Superior temporal gyrus (tissue), 1 donor: ENCODE results near the gene C14orf180.

Source experiments
- DNase-seq: peaks from one replicate; pipeline ENCODE4 v3.0.0-alpha.2; 2016; ENCODE audit errors: extremely low spot score

C14orf180 gene

DNA sequence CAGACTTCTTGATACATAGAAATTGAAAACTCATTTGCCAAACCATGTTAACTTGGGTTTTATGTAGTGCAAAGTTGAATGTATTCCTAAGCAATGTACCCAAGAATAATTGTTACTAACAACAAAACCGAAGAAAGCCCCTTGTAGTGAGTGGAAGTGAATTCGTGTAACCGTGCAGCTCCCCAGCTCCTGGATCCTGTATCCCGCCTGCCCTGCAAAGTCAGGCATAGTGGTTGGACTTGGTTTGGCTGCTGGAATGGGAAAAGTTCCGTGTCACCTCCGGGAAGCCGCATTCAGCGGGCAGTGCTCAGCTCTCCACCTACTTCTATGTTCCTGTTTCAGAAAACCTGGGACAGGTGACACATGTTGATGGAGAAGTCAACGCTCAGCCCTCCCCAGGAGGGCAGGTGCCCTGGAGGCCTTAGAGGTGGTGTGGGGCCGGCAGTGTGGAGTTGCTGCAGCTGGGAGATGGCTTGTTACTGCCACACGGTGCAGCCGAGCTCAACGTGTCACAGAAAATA, 29.2 kb upstream of the C14orf180 start:
- DNase-seq: no peak

- DNase-seq: peak; percentile 17
These were observed 28.5 kb upstream of the C14orf180 start for GRCh38 chr14:104550861-104551728.

DNA sequence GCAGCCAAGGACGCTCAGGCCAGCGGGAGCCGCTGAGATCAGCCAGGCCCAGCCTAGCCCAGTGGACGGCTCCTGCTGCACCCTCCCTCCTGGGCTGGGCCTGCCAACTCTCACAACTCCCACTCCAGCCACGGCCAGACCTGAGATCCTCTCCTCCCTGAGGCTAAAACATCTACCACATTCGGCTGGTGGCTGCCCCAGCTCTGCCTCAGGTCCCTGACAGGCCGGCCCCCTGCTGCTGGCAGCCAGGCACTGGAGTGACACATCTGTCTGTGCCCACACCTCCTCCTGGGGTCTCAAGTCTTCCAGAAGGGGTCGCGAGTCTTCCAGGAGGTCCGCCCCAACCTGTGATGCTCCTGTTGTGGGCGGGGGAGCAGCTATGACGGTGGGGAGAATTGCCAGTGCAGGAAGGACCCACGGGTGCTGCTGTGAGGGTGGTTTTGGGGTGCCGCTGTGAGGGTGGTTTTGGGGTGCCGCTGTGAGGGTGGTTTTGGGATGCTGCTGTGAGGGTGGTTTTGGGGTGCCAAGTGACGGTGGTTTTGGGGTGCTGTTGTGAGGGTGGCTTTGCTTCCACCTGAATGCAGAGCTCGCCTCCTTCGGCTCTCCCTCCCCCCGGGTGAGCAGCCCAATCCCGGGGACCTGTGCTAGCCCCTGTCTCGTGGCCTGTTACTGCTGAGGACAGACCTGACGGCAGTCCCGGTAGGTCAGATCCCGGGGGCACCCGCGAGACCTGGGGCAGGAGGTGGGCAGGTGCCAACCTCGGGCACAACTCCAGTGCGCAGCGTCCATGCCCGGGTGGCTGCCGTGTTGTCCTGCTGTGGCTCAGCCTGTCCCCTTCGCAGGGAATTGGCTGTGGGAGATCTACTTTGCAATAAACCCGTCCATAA, 27.5 kb upstream of the C14orf180 start:
- no peak for DNase-seq

- DNase-seq: no peak
These were observed 26.8 kb upstream of the C14orf180 start for GRCh38 chr14:104552738-104553125.

- DNase-seq: no peak
These were observed 26.1 kb upstream of the C14orf180 start for GRCh38 chr14:104553166-104554087.

DNA sequence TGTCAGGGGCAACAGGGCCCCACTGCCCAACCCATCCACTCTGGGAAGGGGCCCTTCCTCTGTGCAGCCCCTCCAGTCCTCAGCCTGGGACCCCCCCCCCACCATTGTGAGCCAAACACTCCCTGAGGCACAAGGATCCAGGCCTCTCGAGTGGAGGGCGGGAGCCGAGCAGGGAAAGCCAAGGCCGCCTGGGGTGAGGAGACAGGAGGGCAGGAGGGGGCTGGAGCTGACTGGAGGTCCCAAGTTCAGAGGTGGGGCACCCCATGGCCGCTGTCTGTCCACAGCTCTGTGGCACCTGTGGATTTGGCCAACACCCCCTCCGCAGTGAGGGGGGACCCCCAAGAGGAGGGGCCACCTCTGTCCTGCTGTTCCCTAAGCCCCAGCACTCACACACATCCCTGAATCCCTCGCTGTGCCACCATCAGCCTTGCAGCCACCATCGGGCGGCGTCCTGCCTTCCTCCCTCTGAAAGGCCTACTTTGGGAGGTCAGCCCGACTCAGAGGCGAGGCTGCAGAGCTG, 25.4 kb upstream of the C14orf180 start:
- DNase-seq: no peak

DNA sequence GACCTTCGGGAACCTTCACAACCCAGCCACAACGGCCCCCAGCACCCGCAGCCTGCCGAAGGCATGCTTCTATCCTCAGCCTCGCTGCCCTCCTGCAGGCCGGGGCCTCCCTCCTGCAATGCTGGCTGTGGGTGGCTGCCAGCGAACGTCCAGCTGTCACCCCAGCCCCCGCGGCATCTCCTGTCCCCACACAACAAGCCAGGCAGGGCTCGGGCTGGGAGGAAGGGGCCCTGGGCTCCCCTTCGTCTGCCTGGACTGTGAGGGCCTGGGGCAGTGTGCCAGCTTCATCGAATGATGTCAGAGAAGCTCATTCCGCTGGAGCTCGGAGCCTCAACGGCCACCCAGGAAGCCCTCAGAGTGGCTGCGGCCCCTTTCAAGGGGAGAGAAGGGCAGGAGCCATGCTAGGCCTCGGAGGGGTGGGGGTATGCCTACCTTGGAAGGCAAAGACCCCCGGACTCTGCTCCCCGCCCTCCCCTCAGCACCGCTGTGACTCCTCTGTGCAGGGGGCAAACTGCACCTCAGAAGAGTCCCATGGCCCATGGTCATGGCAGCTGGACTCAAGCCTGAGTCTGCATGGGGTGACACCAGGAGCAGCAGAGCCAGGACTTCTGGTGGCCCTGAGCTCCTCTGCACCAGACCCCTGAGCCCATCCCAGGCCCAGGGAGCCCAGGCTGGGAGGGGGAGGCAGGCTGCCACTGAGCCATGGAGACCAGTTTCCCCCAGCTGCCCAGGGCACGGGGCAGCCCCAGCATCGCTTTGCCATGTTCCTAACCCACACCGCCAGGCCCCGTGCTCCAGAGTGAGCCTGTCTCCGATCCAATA, 24.7 kb upstream of the C14orf180 start:
- no peak for DNase-seq

DNA sequence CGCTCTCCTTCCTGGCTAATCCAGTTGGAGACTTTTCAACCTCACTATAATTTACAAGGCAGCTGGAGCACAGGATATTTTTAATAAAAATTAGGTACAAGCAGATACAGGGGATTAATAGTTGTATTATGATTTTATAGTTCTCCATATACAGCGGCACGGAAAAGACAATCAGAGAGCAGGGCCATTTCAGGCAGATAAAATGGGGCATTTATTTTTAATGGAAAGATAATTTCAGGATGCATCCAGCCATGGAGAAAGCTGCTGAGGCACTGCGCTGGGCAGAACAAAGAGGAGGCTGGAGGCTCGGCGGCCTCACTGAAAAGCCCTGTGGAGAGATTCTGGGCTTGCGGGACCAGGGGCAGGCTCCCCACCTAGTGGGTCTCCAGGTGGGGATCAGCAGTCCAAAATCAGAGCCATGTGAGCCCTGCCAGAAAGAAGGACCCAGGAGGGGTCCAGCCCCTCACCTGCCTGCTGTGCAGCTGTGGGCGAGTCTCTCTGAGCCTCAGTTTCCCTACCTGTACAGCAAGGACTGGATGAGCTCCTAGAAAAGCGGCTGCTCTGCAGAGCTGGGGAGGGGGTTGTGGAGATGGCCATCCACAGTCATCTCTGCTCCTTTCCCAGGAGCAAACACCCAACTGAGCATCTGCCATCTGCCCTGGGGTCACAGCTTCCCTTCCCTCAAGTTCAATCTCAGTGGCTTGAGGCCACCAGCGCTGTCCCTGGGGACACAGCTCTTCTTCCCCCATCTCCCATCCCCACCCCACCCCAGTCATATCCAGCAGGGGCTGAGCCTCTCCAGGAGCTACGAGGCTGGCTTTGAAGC, 23.9 kb upstream of the C14orf180 start:
- DNase-seq: no peak

DNA sequence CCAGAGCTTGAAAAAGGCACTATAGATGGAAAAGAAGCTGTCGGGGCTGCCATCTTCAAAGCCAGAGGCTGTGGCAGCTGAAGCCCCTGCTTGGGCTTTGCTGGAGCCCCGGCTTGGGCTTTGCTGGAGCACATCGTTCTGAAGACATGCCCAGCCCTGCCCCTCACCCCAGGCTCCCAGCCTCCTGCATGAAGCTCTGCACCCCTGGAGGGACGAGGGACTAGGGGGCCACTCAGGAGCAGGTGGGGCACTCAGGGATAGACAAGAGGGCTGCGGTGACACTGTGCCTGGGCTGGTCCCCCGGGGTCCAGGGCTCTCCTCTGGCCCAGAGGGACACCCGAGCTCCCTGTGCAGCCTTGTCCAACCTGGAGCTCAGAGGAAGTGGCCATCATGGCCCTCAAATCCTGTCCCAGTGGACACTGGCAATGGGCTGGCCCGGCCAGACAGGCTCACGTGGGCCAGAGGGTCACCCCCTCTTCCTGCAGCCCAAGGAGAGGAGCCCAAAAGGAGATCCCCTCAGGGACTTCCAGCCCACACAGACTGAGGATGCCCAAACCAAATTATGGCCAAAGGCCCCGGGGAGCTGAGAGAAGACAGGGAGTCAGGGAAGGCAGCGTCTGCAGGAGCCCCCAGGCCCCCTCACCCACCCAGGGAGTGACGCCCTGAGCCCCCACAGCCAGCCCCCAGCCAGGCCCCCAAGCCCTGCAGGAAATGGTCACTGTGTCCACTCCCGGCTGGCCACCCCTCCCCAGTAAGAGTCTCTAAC, 23.1 kb upstream of the C14orf180 start:
- DNase-seq: no peak

GRCh38 chr14:104557086-104557485, 22.5 kb upstream of the C14orf180 start:
- DNase-seq: no peak

DNA sequence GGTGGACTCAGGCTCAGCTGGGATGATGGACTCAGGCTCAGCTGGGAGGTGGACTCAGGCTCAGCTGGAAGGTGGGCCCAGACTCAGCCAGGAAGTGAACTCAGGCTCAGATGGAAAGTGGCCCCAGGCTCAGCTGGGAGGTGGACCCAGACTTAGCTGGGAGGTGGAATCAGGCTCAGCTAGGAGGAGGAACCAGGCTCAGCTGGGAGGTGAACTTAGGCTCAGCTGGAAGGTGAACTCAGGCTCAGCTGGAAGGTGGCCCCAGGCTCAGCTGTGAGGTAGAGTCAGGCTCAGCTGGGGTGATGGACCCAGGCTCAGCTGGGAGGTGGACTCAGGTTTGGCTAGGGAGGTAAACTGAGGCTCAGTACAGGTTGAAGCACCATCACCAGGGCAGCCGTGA, 21.8 kb upstream of the C14orf180 start:
- no peak for DNase-seq

DNA sequence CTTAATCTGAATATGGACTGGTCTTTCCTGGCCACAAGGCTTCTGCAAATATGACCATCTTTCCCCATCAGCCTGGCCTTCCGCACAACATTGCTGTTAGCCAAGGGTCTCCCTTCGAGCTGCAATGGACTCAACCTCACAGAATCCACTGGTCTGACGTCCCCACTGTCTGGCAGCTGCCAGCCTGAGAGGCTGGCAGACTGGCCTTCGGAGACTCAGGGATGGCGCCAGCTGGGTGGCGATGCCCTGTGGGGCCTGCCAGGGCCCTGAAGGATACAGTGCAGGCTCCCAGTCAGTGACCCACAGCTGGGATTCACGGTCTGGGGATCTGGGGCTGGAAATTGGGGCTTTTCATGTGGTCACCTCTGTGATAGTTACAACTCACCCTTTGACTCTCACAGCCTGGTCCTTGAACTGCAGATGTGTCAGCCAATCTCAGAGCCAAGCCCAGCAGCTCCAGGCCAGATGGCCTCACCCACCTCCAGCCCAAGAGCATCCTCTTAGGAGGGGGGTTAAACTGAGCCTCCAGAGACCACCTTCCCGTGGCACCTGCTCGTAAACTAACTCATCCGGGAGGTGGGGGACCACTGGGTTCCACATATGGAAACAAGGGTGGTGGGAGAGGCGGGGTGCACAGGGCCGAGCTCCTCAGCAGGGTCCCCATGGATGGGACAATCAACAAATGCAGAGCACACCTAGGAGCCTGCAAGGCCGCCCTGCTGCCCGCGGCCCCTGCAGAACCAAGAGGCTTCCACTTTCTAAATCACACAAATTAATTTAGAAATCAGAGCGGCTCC, 21.1 kb upstream of the C14orf180 start:
- DNase-seq: no peak

GRCh38 chr14:104559028-104559803, 20.3 kb upstream of the C14orf180 start:
- no peak for DNase-seq

DNA sequence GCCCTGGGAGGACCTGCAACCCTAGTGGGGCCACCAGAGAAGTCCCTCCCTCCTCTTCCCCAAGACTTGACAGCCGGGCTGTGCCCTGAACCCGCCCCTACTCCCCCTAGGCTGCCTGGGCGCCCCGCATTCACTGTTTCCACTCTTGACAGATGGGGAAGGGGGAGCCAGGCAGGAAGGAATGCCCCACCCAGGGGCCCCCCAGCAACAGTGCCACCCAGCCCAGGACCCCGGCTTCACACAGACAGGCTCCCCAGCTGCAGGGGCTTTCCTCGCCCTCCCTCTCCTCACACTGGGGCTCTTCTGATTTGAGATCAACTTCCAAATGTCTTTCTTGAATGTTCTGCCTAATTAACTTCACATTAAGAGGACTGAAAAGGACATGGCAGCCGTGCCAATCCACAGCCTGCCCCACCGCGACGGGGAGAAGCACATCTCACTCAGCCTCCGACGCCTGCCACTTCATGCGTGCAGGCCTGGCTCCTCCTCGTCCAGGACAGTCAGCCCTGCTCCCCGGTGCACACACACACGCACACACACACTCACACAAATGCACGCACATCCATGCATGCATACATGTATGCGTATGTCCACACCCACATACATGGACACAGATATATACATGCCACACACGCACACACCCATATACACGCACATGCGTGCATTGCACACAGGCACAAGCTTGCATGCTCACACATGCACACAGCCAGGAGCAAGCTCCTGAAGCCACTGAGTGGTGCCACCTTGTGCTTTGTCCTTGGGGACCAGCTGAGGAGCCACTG, 19.6 kb upstream of the C14orf180 start:
- DNase-seq: no peak

- no peak for DNase-seq
These were observed 19.0 kb upstream of the C14orf180 start for GRCh38 chr14:104560586-104560945.

DNA sequence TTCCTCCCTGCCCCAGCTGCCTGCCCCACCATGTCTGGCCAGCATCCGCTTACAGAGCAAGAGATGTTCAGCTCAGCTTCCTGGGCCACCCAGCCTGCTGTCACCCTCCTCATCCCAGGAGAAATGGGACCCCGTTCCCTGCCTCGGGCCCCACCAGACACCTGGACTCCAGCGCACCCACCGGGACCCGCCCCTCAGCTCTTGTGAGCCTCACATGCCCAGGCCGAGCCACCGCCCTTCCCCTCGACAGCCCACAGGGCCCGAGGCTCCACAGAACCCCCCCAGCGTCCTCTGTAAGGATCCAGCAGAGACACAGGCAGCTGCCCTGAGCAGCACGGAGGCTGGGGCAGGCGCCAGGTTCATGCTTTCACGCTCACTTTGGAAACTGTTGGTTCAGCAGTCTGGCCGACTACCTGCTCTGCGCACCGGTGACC, 18.4 kb upstream of the C14orf180 start:
- DNase-seq: no peak
